Esophagus mucosa (tissue), 1 donor: ENCODE results near the gene DENND5B. TPM values are rescaled to one million over a fixed set of nuclear protein-coding genes. Genes with fewer than 3 reads are reported as not detected.
"Not testable (repeated sequence)": the region's sequence is repeated elsewhere in the genome, so short reads cannot be mapped to it uniquely, and the experiment has no call there.

Experiments used
- ATAC-seq: fragments of 200-7000 bp; cut with Tn5 transposase; one replicate; pipeline ENCODE4 v1.9.1; 2020
- total RNA-seq: library from RNA; stranded (reverse); gene quantifications from one replicate; pipeline ENCODE4 v1.2.4, GENCODE V29; 2023
- donor health status: DM: yes; HTN: yes; CAD: no.

Gene DENND5B
- 0.60 TPM for total RNA-seq

DNA sequence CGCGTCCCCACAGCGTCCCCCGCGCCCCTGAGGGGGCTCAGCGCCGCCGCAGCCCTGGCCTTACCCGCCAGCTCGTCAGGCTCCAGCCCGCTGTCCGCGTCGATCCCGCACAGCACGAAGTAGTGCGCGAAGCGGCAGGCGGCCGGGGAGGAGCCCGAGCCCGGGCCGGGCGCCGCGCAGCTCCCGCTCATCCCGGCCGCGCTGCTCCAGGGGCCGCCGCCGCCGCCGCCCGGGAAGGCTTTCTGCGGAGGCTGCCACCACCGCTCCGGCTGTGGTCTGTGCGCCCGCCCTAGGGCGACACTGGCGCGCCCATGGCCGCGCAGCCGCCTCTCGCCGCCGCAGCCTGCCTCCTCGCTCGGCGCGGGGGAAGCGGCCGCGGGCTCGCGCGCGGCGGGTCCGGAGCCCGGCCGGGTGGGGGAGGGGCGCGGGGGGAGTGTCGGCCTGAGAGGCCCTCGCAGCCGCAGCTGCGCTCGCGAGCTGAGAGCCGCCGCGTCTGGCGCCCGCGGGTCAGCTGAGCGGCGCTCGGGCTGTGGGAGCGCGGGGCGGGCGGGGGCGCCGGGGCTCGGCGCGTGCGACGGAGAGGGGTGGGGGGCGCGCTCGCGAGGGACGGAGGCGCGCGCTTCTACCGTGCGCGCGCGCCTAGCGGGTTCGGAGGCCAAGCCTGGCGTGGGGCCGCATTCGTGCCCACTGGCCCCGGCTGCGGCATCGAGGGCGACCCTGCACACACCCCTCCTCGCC lies at the start of gene DENND5B:
DENND5B (minus strand) TSS at position 495 of the 738 bp plus-strand sequence; CDS start at position 191, 304 bp downstream.
- peak; percentile 60 for ATAC-seq

GRCh38 chr12:31634620-31635019 lies 43.7 kb upstream of the DENND5B start:
- no peak for ATAC-seq

DNA sequence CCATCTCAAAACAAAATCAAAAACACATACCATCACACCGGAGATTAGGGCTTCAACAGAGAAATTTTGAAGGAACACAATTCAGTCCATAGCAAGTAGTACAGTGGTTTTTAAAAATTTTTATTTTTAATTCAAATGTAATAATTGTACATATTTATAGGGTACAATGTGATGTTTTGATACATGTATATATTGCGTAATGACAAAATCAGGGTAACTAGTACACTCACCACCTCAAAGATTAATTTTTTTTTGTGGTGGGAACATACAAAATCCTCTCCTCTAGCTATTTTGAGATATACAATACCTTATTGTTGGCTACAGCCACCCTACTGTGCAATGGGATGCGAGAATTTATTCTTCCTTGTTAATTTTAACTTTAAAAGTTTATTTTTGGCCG lies 42.5 kb upstream of the DENND5B start:
- ATAC-seq, result no peak

- no peak for ATAC-seq
Measured at GRCh38 chr12:31631809-31632208, 40.9 kb upstream of the DENND5B start.

DNA sequence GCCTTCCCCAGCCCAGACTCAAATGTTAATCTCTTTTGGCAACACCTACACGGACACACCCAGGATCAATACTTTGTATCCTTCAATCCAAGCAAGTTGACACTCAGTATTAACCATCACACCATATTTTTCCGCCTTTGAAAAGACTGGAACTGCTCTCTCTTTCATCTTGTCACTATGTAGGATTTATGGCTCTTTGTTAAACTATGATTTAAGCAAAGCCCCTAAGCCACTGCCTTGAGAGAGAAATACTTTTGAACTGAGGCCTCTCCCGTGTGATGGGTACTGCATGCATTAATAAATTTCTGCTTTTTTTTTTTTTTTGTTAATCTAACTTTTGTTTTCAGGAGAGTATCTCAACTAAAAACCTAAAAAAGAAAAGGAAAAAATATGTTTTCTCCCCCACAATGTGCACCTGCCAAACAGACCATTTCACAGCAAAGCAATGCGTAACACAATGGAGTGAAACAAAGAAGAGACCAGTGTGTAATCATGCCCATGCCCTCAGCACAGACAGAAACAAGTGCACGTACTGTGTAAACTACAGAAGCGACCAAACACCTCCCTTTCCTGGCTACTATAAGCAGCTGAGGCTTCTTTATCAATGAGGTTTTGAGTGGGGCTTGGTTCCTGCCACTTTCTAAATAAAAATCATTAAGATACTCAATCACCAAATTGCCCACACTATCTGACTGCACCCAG lies 40.2 kb upstream of the DENND5B start:
- no peak for ATAC-seq

- ATAC-seq, result no peak
Measured at GRCh38 chr12:31629756-31630732, 39.1 kb upstream of the DENND5B start.

DNA sequence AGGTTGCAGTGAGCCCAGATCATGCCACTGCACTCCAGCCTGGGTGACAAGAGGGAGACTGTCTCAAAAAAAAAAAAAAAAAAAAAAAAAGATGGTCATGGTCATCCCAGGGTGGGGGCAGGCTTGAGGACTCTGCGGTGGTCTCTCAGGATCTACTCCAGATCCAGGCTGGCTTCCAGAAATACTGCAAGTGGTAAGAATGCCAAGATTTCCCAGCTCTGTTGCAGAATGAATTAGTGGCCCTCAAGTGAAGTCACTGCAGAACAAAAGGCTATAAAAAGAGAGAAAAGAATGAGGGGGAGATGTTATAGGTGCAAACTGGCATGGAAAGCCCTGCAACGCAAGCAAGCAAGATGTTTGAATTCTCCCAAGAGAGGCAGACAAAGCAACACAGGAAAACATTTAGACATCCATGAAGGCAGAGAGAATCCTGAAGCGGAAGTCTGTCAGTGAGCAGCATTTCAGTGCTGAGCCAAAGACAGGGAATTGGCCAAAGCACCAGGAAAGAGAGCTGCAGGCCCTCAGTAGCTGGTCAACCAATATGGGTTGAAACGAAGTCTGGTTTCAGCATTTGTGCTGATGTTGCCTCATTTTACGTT lies 36.6 kb upstream of the DENND5B start:
- ATAC-seq, result no peak

GRCh38 chr12:31626270-31626995 lies 35.5 kb upstream of the DENND5B start:
- ATAC-seq, result no peak

DNA sequence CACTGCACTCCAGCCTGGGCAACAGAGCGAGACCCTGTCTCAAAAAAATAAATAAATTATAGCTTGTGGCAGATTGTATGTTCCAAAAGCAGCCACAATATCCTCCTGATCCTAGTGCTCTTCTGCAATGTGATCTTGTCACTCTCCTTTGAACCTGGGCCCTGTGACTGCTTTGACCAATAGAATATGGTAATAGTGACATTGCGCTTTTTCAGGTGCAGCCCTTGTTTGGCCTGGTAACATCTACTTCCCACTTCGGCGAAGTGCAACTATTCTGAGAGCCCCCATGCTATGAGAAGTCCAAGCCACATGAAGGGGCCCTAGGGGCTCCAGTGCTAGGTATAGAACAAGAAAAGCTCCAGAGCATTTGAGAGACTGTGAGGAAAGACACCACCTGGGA lies 31.1 kb upstream of the DENND5B start:
- no peak for ATAC-seq

GRCh38 chr12:31620311-31620710 lies 29.4 kb upstream of the DENND5B start:
- no peak for ATAC-seq

GRCh38 chr12:31618228-31619025 lies 27.5 kb upstream of the DENND5B start:
- no peak for ATAC-seq

GRCh38 chr12:31612819-31613218 lies 21.9 kb upstream of the DENND5B start:
- ATAC-seq, result no peak

DNA sequence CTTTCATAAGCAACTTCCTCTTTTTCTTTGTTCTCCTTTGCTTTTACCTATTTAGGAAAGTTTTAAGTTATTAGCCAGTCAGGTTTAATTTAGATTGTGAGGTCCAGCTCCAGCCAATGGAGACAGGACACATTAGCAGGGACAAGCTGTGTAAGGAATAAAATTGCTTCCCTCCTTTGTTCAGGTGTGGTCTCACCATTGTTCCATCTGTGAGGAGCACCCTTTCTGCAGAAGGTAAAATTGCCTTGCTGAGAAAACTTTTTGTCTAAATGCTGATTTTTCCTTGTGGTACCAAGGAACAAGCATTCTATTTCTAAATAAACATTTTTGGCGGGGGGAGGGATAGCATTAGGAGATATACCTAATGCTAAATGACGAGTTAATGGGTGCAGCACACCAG lies 17.4 kb upstream of the DENND5B start:
- not testable (repeated sequence) for ATAC-seq

DNA sequence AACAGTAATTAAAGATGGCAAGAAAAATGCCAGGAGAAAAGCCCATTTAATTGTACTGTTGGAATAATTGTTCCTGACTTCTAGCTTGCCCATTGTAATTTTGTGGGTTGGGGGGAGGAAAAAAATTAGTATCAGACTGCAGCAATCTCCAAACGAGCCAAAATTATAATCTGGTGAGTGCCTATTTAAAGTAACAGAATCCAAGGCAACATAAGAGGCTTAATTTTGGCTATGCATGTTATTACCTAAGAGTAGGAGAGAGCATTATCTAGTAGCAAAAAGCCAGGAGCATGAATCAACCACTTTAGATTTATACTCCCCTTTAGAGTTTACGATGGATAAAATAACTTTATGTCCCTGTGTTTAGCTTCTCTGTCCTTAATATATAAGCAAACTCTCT lies 14.6 kb upstream of the DENND5B start:
- no peak for ATAC-seq

- peak; percentile 61 for ATAC-seq
Measured at GRCh38 chr12:31603546-31604009, 12.6 kb upstream of the DENND5B start.

DNA sequence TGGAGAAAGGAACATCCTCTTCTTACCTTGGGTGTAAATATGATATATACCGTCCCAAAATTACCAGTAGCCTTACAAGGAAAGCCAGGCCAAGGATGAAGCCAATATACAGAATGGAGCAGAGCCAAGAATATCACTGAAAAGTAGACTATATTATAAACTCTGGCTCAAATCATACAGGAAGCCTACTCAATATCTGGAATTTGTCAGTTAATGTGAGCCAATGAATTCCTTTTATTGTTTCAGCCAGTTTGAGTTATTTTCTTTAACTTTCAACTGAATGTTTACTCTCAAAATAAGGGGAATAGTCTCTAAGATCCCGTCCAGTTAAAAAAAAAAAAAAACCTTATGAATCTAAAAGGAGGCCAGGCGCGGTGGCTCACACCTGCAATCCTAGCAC lies 9.8 kb upstream of the DENND5B start:
- ATAC-seq, result no peak

DNA sequence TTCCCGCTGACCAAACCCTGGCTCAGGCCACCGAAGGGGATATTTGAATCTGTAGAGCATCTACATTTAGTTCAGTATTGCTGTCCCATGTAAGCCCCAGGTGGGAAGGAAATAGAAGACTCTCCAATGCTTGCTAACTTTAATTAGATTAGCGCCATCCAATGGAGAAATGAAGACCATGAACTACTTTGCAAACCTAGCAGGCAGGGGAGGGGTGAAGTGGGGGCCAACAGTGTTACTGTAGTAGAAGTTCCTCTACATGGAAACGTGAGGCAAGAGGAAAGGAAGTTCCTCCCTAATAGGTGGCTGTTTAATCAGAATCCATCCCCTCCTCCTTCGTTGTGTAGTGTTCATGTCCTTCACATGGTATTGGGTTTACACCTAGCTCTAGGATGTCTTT lies 9.3 kb upstream of the DENND5B start:
- ATAC-seq, result no peak

- peak; percentile 59 for ATAC-seq
Measured at GRCh38 chr12:31599053-31599452, 8.1 kb upstream of the DENND5B start.

DNA sequence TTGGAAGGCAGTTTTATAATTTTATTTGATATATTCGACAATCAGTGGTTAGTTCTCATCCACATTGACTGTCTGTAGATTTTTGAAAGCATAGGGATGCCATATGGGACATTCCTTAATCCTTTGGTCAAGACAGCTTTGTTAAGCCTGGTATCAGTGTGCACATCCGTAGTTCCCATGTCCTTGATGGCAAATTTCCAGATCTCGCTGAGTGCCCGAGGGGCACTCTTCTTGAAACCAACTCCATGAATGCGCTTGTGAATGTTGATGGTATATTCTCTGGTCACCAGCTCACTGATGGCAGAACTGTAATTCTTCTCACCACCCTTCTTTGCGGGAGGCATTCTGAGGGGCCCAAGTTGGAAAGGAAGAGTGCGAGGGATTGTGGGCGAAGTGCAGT lies 6.1 kb upstream of the DENND5B start:
- ATAC-seq, result no peak

GRCh38 chr12:31594681-31595080 lies 3.7 kb upstream of the DENND5B start:
- ATAC-seq, result no peak

GRCh38 chr12:31591380-31591901 lies 505 bp upstream of the DENND5B start:
- ATAC-seq, result peak; percentile 8
